ENCODE data around the gene RUNX1.

Gene RUNX1

GRCh38 chr21:34802180-34802899 is 246.8 kb downstream of the RUNX1 start:
- no peak for TF ChIP-seq CTCF (IDR thresholded peaks at IDR 0.05; ENCODE audit: low read depth, low read length)
- DNase-seq, result no peak
- no peak overlapping the region for H3K4me3 ChIP-seq (ENCODE audit: low read depth, low read length)
- no peaks in the 10 kb centered on the region for H3K36me3 ChIP-seq
- H3K9me3 ChIP-seq (ENCODE audit: severe bottlenecking), result peaks cover 2% of the 10 kb centered on the region
- peaks cover 96% of the 10 kb centered on the region for H3K27me3 ChIP-seq (ENCODE audit: insufficient read depth, low read depth, severe bottlenecking)
- no peak overlapping the region for H3K27ac ChIP-seq

- no peak overlapping the region for H3K4me3 ChIP-seq (ENCODE audit: low read depth, low read length)
- no peaks in the 10 kb centered on the region for H3K36me3 ChIP-seq
- peak; percentile 13; the same call in 1 of the 2 replicates for TF ChIP-seq CTCF (IDR thresholded peaks at IDR 0.05; ENCODE audit: low read depth, low read length)
- H3K27me3 ChIP-seq (ENCODE audit: insufficient read depth, low read depth, severe bottlenecking), result peaks cover 96% of the 10 kb centered on the region
- no peak for DNase-seq
- peaks cover 2% of the 10 kb centered on the region for H3K9me3 ChIP-seq (ENCODE audit: severe bottlenecking)
- no peak overlapping the region for H3K27ac ChIP-seq
Measured at GRCh38 chr21:34801519-34802132, 247.5 kb downstream of the RUNX1 start.

- Histone ChIP-seq H3K27me3 (ENCODE audit: insufficient read depth, low read depth, severe bottlenecking) (peaks cover 96% of the 10 kb centered on the region), H3K4me3 (ENCODE audit: low read depth, low read length) (no peak overlapping the region), H3K9me3 (ENCODE audit: severe bottlenecking) (peaks cover 2% of the 10 kb centered on the region), H3K36me3 (no peaks in the 10 kb centered on the region), H3K27ac (no peak overlapping the region)
- DNase-seq, result no peak
- TF ChIP-seq CTCF (IDR thresholded peaks at IDR 0.05; ENCODE audit: low read depth, low read length), result no peak
Measured at GRCh38 chr21:34800797-34801518, 248.1 kb downstream of the RUNX1 start.

GRCh38 chr21:34799092-34799491 is 250.0 kb downstream of the RUNX1 start:
- H3K36me3 ChIP-seq, result no peaks in the 10 kb centered on the region
- peaks cover 2% of the 10 kb centered on the region for H3K9me3 ChIP-seq (ENCODE audit: severe bottlenecking)
- DNase-seq, result no peak
- TF ChIP-seq CTCF (IDR thresholded peaks at IDR 0.05; ENCODE audit: low read depth, low read length), result no peak
- peaks cover 100% of the 10 kb centered on the region for H3K27me3 ChIP-seq (ENCODE audit: insufficient read depth, low read depth, severe bottlenecking)
- H3K27ac ChIP-seq, result no peak overlapping the region
- H3K4me3 ChIP-seq (ENCODE audit: low read depth, low read length), result no peak overlapping the region

GRCh38 chr21:34797921-34798535 is 251.1 kb downstream of the RUNX1 start:
- H3K36me3 ChIP-seq, result no peaks in the 10 kb centered on the region
- H3K27ac ChIP-seq, result no peak overlapping the region
- H3K9me3 ChIP-seq (ENCODE audit: severe bottlenecking), result peaks cover 2% of the 10 kb centered on the region
- TF ChIP-seq CTCF (IDR thresholded peaks at IDR 0.05; ENCODE audit: low read depth, low read length), result no peak
- no peak for DNase-seq
- no peak overlapping the region for H3K4me3 ChIP-seq (ENCODE audit: low read depth, low read length)
- peaks cover 100% of the 10 kb centered on the region for H3K27me3 ChIP-seq (ENCODE audit: insufficient read depth, low read depth, severe bottlenecking)
